IMR-90 (cell line): Measurements from ENCODE around the gene SLC23A1. TPM values are rescaled to one million over a fixed set of nuclear protein-coding genes. Genes with fewer than 3 reads are reported as not detected.

ENCODE experiments used
- ATAC-seq: fragments of 200-7000 bp; cut with Tn5 transposase; 2 replicates; pipeline ENCODE4 v1.9.1; 2020; ENCODE audit warnings: low read depth, mild to moderate bottlenecking, moderate library complexity
- BruUV-seq: library from RNA; stranded (reverse); fragments of 400-500 nt; replicated peaks from 2 replicates; lab custom pipeline; 2021; lab: Mats Ljungman, UMichigan
- CTCF ChIA-PET: fragments of 300-600 bp; formaldehyde crosslinking; extraction: SDS; loops from one replicate; lab custom pipeline; 2021; ENCODE audit warnings: antibody characterized with exemption; lab: Yijun Ruan, JAX
- POLR2A ChIA-PET: fragments of 300-600 bp; sonication (Branson Sonifier 250); formaldehyde crosslinking; loops from one replicate; lab custom pipeline; 2022; ENCODE audit warnings: antibody characterized with exemption; ENCODE audit not compliant: unreplicated experiment; lab: Charles Lee
- DNase-seq: peaks from one replicate; pipeline ENCODE4 v3.0.0; 2013
- H2AFZ ChIP-seq: replicated peaks from 2 replicates; pipeline ENCODE3; 2013; ENCODE audit warnings: low read length, mild to moderate bottlenecking; ENCODE audit not compliant: poor library complexity
- H2AK5ac ChIP-seq: 2 replicates; pipeline ENCODE4 v1.6.1; 2013; ENCODE audit warnings: low read depth, low read length, inconsistent platforms
- H2AK9ac ChIP-seq: replicated peaks from 2 replicates; pipeline ENCODE3; 2013; ENCODE audit warnings: mild to moderate bottlenecking, low read depth, low read length, moderate library complexity; ENCODE audit not compliant: poor library complexity
- H2BK120ac ChIP-seq: 2 replicates; pipeline ENCODE4 v1.6.1; 2013; ENCODE audit warnings: low read depth, low read length, inconsistent platforms
- H2BK15ac ChIP-seq: 3 replicates; pipeline ENCODE4 v1.6.1; 2013; ENCODE audit warnings: low read depth, low read length, inconsistent platforms
- H2BK20ac ChIP-seq: 2 replicates; pipeline ENCODE4 v1.6.1; 2013; ENCODE audit warnings: low read depth, mild to moderate bottlenecking, inconsistent platforms, low read length, moderate library complexity
- H2BK5ac ChIP-seq: 2 replicates; pipeline ENCODE4 v1.6.1; 2013; ENCODE audit warnings: mild to moderate bottlenecking, low read depth, low read length, inconsistent platforms; ENCODE audit not compliant: poor library complexity, severe bottlenecking
- H3K14ac ChIP-seq: replicated peaks from 2 replicates; pipeline ENCODE4 v1.6.1; 2013; ENCODE audit warnings: low read depth, low read length, inconsistent platforms
- H3K18ac ChIP-seq: 2 replicates; pipeline ENCODE4 v1.6.1; 2013; ENCODE audit warnings: low read depth, low read length, control low read depth
- H3K23ac ChIP-seq: 2 replicates; pipeline ENCODE4 v1.6.1; 2013; ENCODE audit warnings: low read depth, low read length, inconsistent platforms
- H3K27ac ChIP-seq: 2 replicates; pipeline ENCODE4 v1.5.1; 2013; ENCODE audit warnings: mild to moderate bottlenecking, control low read depth, low read length; ENCODE audit not compliant: insufficient read depth
- H3K27me3 ChIP-seq: 2 replicates; pipeline ENCODE4 v1.6.1; 2013; ENCODE audit warnings: low read length; ENCODE audit not compliant: control insufficient read depth, insufficient read depth
- H3K36me3 ChIP-seq: 2 replicates; pipeline ENCODE4 v1.6.1; 2013; ENCODE audit warnings: low read length, mixed read lengths; ENCODE audit not compliant: control insufficient read depth, insufficient read depth
- H3K4ac ChIP-seq: 2 replicates; pipeline ENCODE4 v1.6.1; 2013; ENCODE audit warnings: low read depth, low read length, inconsistent platforms
- H3K4me1 ChIP-seq: 2 replicates; pipeline ENCODE4 v1.6.1; 2013; ENCODE audit warnings: low read length, mixed read lengths; ENCODE audit not compliant: control insufficient read depth, insufficient read depth
- H3K4me2 ChIP-seq: 2 replicates; pipeline ENCODE4 v1.6.1; 2013; ENCODE audit warnings: low read depth, mild to moderate bottlenecking, control low read depth, low read length, moderate library complexity
- H3K4me3 ChIP-seq: 2 replicates; pipeline ENCODE4 v1.5.1; 2013; ENCODE audit warnings: low read depth, mild to moderate bottlenecking, control low read depth, low read length, moderate library complexity; ENCODE audit not compliant: insufficient read depth
- H3K56ac ChIP-seq: 2 replicates; pipeline ENCODE4 v1.6.1; 2013; ENCODE audit warnings: low read length, inconsistent platforms; ENCODE audit not compliant: insufficient read depth; ENCODE audit errors: extremely low read depth
- H3K79me1 ChIP-seq, 2 experiments: 2 replicates each; pipeline ENCODE4 v1.6.1; 2013; ENCODE audit warnings: low read length in 2 of 2, inconsistent platforms in 1 of 2, low read depth in 1 of 2
- H3K9ac ChIP-seq: 2 replicates; pipeline ENCODE4 v1.6.1; 2013; ENCODE audit warnings: low read depth, low read length, control low read depth
- H3K9me1 ChIP-seq: 2 replicates; pipeline ENCODE4 v1.6.1; 2013; ENCODE audit warnings: low read length, inconsistent platforms; ENCODE audit not compliant: insufficient read depth
- H3K9me3 ChIP-seq: 2 replicates; pipeline ENCODE4 v1.6.1; 2013; ENCODE audit warnings: low read length; ENCODE audit not compliant: control insufficient read depth, insufficient read depth
- H4K20me1 ChIP-seq: 2 replicates; pipeline ENCODE4 v1.6.1; 2013; ENCODE audit warnings: low read length, inconsistent platforms; ENCODE audit not compliant: insufficient read depth
- H4K5ac ChIP-seq: 2 replicates; pipeline ENCODE4 v1.6.1; 2013; ENCODE audit warnings: mild to moderate bottlenecking, low read depth, low read length, control low read depth
- H4K8ac ChIP-seq, 2 experiments: 2 replicates each; pipeline ENCODE4 v1.6.1; 2013; ENCODE audit warnings: low read depth in 2 of 2, low read length in 2 of 2, control low read depth in 1 of 2, inconsistent platforms in 1 of 2
- H4K91ac ChIP-seq: 2 replicates; pipeline ENCODE4 v1.6.1; 2013; ENCODE audit warnings: low read depth, low read length, inconsistent platforms; ENCODE audit not compliant: insufficient read depth
- CEBPB ChIP-seq: IDR thresholded peaks from 2 replicates; pipeline ENCODE4 v1.6.1; 2012; ENCODE audit warnings: low read depth, low read length, improper control_type of control experiment
- MAFK ChIP-seq: IDR thresholded peaks from 2 replicates; pipeline ENCODE4 v1.6.1; 2012; ENCODE audit warnings: low read depth, low read length, improper control_type of control experiment
- MAZ ChIP-seq: IDR thresholded peaks from 2 replicates; pipeline ENCODE4 v1.6.1; 2012; ENCODE audit warnings: low read depth, mild to moderate bottlenecking, low read length, improper control_type of control experiment, moderate library complexity, borderline replicate concordance
- MXI1 ChIP-seq: IDR thresholded peaks from 2 replicates; pipeline ENCODE4 v1.6.1; 2012; ENCODE audit warnings: low read depth, mild to moderate bottlenecking, low read length, moderate library complexity, borderline replicate concordance
- NFE2L2 ChIP-seq: fragments of 150-350 bp; IDR thresholded peaks from 2 replicates; pipeline ENCODE4 v1.6.1; 2016; ENCODE audit warnings: low read depth, mild to moderate bottlenecking, low read length
- RAD21 ChIP-seq: IDR thresholded peaks from 2 replicates; pipeline ENCODE4 v1.6.1; 2012; ENCODE audit warnings: low read length, improper control_type of control experiment
- RFX5 ChIP-seq: IDR thresholded peaks from 2 replicates; pipeline ENCODE4 v1.8.0; 2012; ENCODE audit warnings: low read depth, mild to moderate bottlenecking, low read length, moderate library complexity
- SMC3 ChIP-seq: fragments of 150-350 bp; IDR thresholded peaks from 2 replicates; pipeline ENCODE4 v1.6.1; 2016; ENCODE audit warnings: low read depth, mild to moderate bottlenecking, antibody characterized with exemption, low read length, moderate library complexity
- WGBS, 2 experiments: methylation state at CpG; one replicate each; pipeline versions ENCODE4 v1.1.5 to v1.1.7; 2013; ENCODE audit warnings: missing lambda C conversion rate in 2 of 2; ENCODE audit not compliant: insufficient read length in 1 of 2; ENCODE audit errors: extremely low coverage in 2 of 2; 5-methylcytosine and 5-hydroxymethylcytosine counted together
- dilution Hi-C: fragments of 300-500 bp; cut with HindIII; formaldehyde crosslinking; loops from one replicate; pipeline ENCODE4 v1.14.3; 2018; ENCODE audit warnings: low sequenced_read_pairs; ENCODE audit not compliant: unreplicated experiment
- in situ Hi-C: fragments of 300-500 bp; cut with MboI; formaldehyde crosslinking; loops from 3 replicates; pipeline ENCODE4 v1.14.3; 2019; ENCODE audit warnings: low sequenced_read_pairs, inconsistent platforms, mixed read lengths
- intact Hi-C: fragments of 100-400 bp; cut with micrococcal nuclease; formaldehyde crosslinking; loops from 2 replicates; pipeline ENCODE4 v1.10.0; 2022
- polyA plus RNA-seq, 3 experiments: library from polyadenylated mRNA; depleted of rRNA; stranded (reverse); fragments of >200 nt; gene quantifications; 2 replicates each; pipeline ENCODE4 v1.2.3, GENCODE V29; 2012; ENCODE audit warnings: low replicate concordance in 1 of 3
- total RNA-seq: library from RNA; depleted of rRNA; stranded (reverse); fragments of >200 nt; gene quantifications from 2 replicates; pipeline ENCODE4 v1.2.3, GENCODE V29; 2012
- TF ChIP-seq, protein P1 (sequence below): fragments of 150-350 bp; IDR thresholded peaks from 2 replicates; pipeline ENCODE4 v1.6.1; 2016; ENCODE audit warnings: low read depth, mild to moderate bottlenecking, low read length, moderate library complexity, borderline replicate concordance
- TF ChIP-seq, protein P2 (sequence below): fragments of 150-350 bp; IDR thresholded peaks from 2 replicates; pipeline ENCODE4 v1.6.1; 2017; ENCODE audit warnings: mild to moderate bottlenecking, antibody characterized with exemption, low read length, low read depth
- TF ChIP-seq, protein P3 (sequence below): conservative IDR thresholded peaks from 2 replicates; pipeline ENCODE4 v1.5.1; 2012; ENCODE audit warnings: mild to moderate bottlenecking, low read depth, low read length, improper control_type of control experiment

Gene SLC23A1
- total and polyA plus RNA-seq, 2 of the 4 experiments (the other 2 are of a cell fraction), result not detected

DNA sequence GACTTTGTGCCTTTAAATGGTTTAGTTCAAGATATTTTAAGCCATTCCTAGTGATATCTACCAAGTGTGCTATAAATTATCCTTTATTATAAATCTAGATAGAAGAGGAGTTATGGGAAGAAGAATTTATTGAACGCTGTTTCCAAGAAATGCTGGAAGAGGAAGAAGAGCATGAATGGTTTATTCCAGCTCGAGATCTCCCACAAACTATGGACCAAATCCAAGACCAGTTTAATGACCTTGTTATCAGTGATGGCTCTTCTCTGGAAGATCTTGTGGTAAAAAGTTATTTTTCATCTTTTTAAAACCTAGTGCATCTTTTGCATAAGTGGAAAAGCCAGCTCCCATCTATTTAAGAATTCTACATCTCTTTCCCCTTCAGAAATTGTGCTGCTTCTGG, 18.6 kb downstream of the SLC23A1 start:
- no TSS peak for BruUV-seq
- intact Hi-C loops, result no loop called here
- Histone ChIP-seq H3K9me3 (no peaks in the 10 kb centered on the region), H3K14ac (no peak overlapping the region), H3K9ac (no peak overlapping the region), H3K4ac (no peak overlapping the region), H2BK20ac (no peak overlapping the region), H2BK15ac (no peak overlapping the region), H2AK5ac (no peak overlapping the region), H2BK120ac (no peak overlapping the region), H3K79me1 (peaks cover 19 to 60% of the 10 kb centered on the region in 2 experiments), H3K4me2 (no peak overlapping the region), H4K91ac (no peak overlapping the region), H2BK5ac (no peak overlapping the region), H3K23ac (no peak overlapping the region), H3K9me1 (peaks cover 2% of the 10 kb centered on the region), H4K20me1 (peaks cover 45% of the 10 kb centered on the region), H3K18ac (no peak overlapping the region), H3K36me3 (peaks cover 30% of the 10 kb centered on the region), H3K27me3 (no peaks in the 10 kb centered on the region), H4K8ac (no peak overlapping the region), H4K5ac (no peak overlapping the region), H3K4me1 (peaks cover 4% of the 10 kb centered on the region), H3K56ac (no peak overlapping the region), H2AK9ac (no peak overlapping the region), H2AFZ (no peak overlapping the region), H3K4me3 (no peak overlapping the region), H3K27ac (no peak overlapping the region)
- DNase-seq (no peak), ATAC-seq (no peak)
- in situ Hi-C loops, result no loop called here
- WGBS, 2 experiments, result no CpG with 5 or more reads among the region's 2 CpGs
- TF ChIP-seq NFE2L2 (no peak), RFX5 (no peak), MXI1 (no peak), MAZ (no peak), RAD21 (no peak), CEBPB (no peak), SMC3 (no peak), MAFK (no peak)
- TF ChIP-seq, protein P1, sequence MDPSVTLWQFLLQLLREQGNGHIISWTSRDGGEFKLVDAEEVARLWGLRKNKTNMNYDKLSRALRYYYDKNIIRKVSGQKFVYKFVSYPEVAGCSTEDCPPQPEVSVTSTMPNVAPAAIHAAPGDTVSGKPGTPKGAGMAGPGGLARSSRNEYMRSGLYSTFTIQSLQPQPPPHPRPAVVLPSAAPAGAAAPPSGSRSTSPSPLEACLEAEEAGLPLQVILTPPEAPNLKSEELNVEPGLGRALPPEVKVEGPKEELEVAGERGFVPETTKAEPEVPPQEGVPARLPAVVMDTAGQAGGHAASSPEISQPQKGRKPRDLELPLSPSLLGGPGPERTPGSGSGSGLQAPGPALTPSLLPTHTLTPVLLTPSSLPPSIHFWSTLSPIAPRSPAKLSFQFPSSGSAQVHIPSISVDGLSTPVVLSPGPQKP, result no peak
- TF ChIP-seq, protein P2, sequence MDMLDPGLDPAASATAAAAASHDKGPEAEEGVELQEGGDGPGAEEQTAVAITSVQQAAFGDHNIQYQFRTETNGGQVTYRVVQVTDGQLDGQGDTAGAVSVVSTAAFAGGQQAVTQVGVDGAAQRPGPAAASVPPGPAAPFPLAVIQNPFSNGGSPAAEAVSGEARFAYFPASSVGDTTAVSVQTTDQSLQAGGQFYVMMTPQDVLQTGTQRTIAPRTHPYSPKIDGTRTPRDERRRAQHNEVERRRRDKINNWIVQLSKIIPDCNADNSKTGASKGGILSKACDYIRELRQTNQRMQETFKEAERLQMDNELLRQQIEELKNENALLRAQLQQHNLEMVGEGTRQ, result no peak
- TF ChIP-seq, protein P3, sequence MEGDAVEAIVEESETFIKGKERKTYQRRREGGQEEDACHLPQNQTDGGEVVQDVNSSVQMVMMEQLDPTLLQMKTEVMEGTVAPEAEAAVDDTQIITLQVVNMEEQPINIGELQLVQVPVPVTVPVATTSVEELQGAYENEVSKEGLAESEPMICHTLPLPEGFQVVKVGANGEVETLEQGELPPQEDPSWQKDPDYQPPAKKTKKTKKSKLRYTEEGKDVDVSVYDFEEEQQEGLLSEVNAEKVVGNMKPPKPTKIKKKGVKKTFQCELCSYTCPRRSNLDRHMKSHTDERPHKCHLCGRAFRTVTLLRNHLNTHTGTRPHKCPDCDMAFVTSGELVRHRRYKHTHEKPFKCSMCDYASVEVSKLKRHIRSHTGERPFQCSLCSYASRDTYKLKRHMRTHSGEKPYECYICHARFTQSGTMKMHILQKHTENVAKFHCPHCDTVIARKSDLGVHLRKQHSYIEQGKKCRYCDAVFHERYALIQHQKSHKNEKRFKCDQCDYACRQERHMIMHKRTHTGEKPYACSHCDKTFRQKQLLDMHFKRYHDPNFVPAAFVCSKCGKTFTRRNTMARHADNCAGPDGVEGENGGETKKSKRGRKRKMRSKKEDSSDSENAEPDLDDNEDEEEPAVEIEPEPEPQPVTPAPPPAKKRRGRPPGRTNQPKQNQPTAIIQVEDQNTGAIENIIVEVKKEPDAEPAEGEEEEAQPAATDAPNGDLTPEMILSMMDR, result no peak
- dilution Hi-C loops, result no loop called here
- ChIA-PET POLR2A (no interaction called here), CTCF (no interaction called here)
